ENCODE results near the gene ECI2. TPM values are rescaled to one million over a fixed set of nuclear protein-coding genes. Genes with fewer than 3 reads are reported as not detected.

ECI2 gene
- total and polyA plus RNA-seq, 2 donors (not counting 1 experiment from before 2014, with no cell fraction given), result 15.2 to 28.3 TPM

- POLR2A ChIA-PET, result no interaction called here
- H3K4me3 Mint-ChIP-seq, result no peak overlapping the region
- intact Hi-C loops (cut with micrococcal nuclease), result no loop called here
- DNase-seq (no peak), ATAC-seq (ENCODE audit: low read depth) (no peak)
- no peaks in the 10 kb centered on the region for H3K9me3 Mint-ChIP-seq (ENCODE audit: insufficient read depth)
- H3K9me3 ChIP-seq (ENCODE audit: control extremely low read depth in 1 of 3, control insufficient read depth in 2 of 3, insufficient read depth in 1 of 3, low read length in 2 of 3), result no peaks in the 10 kb centered on the region
- no peak overlapping the region for H3K27ac ChIP-seq (ENCODE audit: low read length in 2 of 2)
- no peak overlapping the region for H3K4me3 ChIP-seq (ENCODE audit: control extremely low read depth in 1 of 5, extremely low read depth in 1 of 5, insufficient read depth in 1 of 5, low read depth in 2 of 5, low read length in 4 of 5)
- no peak overlapping the region for H2AFZ ChIP-seq (ENCODE audit: insufficient read depth, low read depth, low read length, poor library complexity, severe bottlenecking)
- no peak for TF ChIP-seq CTCF (IDR thresholded peaks at IDR 0.05)
- no peak for TF ChIP-seq EZH2 (IDR thresholded peaks at IDR 0.05; ENCODE audit: borderline replicate concordance, insufficient read depth, low read depth, low read length, poor library complexity, severe bottlenecking)
- H3K27ac Mint-ChIP-seq, result no peak overlapping the region
- H3K4me2 ChIP-seq (replicated peaks; ENCODE audit: low read depth, low read length, poor library complexity, severe bottlenecking), result no peak overlapping the region
- H3K27me3 Mint-ChIP-seq, result peaks cover 4% of the 10 kb centered on the region
- WGBS (ENCODE audit: insufficient coverage), result 92% methylated on average over 2 of the region's 5 CpGs
- no peaks in the 10 kb centered on the region for H3K36me3 ChIP-seq (replicated peaks in 1 of 2; ENCODE audit: control extremely low read depth in 1 of 2, control insufficient read depth in 1 of 2, extremely low read depth in 1 of 2, insufficient read depth in 2 of 2, low read length in 1 of 2)
- H3K27me3 ChIP-seq (replicated peaks in 1 of 4; ENCODE audit: control extremely low read depth in 1 of 4, control insufficient read depth in 3 of 4, insufficient read depth in 4 of 4, low read length in 3 of 4), result peaks cover 0 to 5% (median 0%) of the 10 kb centered on the region in 4 experiments
- H4K20me1 ChIP-seq (ENCODE audit: control insufficient read depth, insufficient read depth, low read length, poor library complexity, severe bottlenecking), result no peaks in the 10 kb centered on the region
- no peaks in the 10 kb centered on the region for H3K79me2 ChIP-seq (ENCODE audit: control insufficient read depth, insufficient read depth, low read length)
- H3K4me1 Mint-ChIP-seq, result no peaks in the 10 kb centered on the region
- H3K4me1 ChIP-seq (ENCODE audit: control insufficient read depth in 2 of 2, insufficient read depth in 2 of 2, low read length in 2 of 2), result no peaks in the 10 kb centered on the region
- CTCF ChIA-PET, result no interaction called here
- no peak overlapping the region for H3K9ac ChIP-seq (ENCODE audit: low read length)
Measured at GRCh38 chr6:4100655-4101054, 34.7 kb downstream of the ECI2 start.

GRCh38 chr6:4093288-4093687 lies 42.1 kb downstream of the ECI2 start:
- intact Hi-C loops (cut with micrococcal nuclease), result no loop called here
- no peak overlapping the region for H3K27ac Mint-ChIP-seq
- CTCF ChIA-PET, result interaction anchor here (0.7 kb wide), 1 partner anchor 862 kb away, joined by 3 read pairs; no protein-coding TSS in a partner anchor

More at GRCh38 chr6:4093288-4093687, 42.1 kb downstream of the ECI2 start:
- Mint-ChIP-seq H3K4me3 (no peak overlapping the region), H3K27me3 (peaks cover 9% of the 10 kb centered on the region), H3K4me1 (no peaks in the 10 kb centered on the region), H3K9me3 (ENCODE audit: insufficient read depth) (no peaks in the 10 kb centered on the region)
- Histone ChIP-seq H3K9me3 (ENCODE audit: control extremely low read depth in 1 of 3, control insufficient read depth in 2 of 3, insufficient read depth in 1 of 3, low read length in 2 of 3) (no peaks in the 10 kb centered on the region), H2AFZ (ENCODE audit: insufficient read depth, low read depth, low read length, poor library complexity, severe bottlenecking) (no peak overlapping the region), H3K4me1 (ENCODE audit: control insufficient read depth in 2 of 2, insufficient read depth in 2 of 2, low read length in 2 of 2) (no peaks in the 10 kb centered on the region), H3K36me3 (replicated peaks in 1 of 2; ENCODE audit: control extremely low read depth in 1 of 2, control insufficient read depth in 1 of 2, extremely low read depth in 1 of 2, insufficient read depth in 2 of 2, low read length in 1 of 2) (no peaks in the 10 kb centered on the region), H3K27me3 (replicated peaks in 1 of 4; ENCODE audit: control extremely low read depth in 1 of 4, control insufficient read depth in 3 of 4, insufficient read depth in 4 of 4, low read length in 3 of 4) (no peaks in the 10 kb centered on the region), H3K79me2 (ENCODE audit: control insufficient read depth, insufficient read depth, low read length) (no peaks in the 10 kb centered on the region), H4K20me1 (ENCODE audit: control insufficient read depth, insufficient read depth, low read length, poor library complexity, severe bottlenecking) (no peaks in the 10 kb centered on the region), H3K4me2 (replicated peaks; ENCODE audit: low read depth, low read length, poor library complexity, severe bottlenecking) (no peak overlapping the region), H3K27ac (ENCODE audit: low read length in 2 of 2) (no peak overlapping the region), H3K9ac (ENCODE audit: low read length) (no peak overlapping the region), H3K4me3 (ENCODE audit: control extremely low read depth in 1 of 5, extremely low read depth in 1 of 5, insufficient read depth in 1 of 5, low read depth in 2 of 5, low read length in 4 of 5) (no peak overlapping the region)
- no peak for DNase-seq
- TF ChIP-seq EZH2 (IDR thresholded peaks at IDR 0.05; ENCODE audit: borderline replicate concordance, insufficient read depth, low read depth, low read length, poor library complexity, severe bottlenecking) (no peak), CTCF (IDR thresholded peaks at IDR 0.05) (no peak)
- POLR2A ChIA-PET, result no interaction called here
- no CpG with 5 or more reads among the region's 1 CpG for WGBS (ENCODE audit: insufficient coverage)
- no peak for ATAC-seq (ENCODE audit: low read depth)

Data from B cell (primary cell).